Measurements from ENCODE around the gene MAGOH. TPM values are rescaled to one million over a fixed set of nuclear protein-coding genes. Genes with fewer than 3 reads are reported as not detected.
"Not testable (repeated sequence)": the region's sequence is repeated elsewhere in the genome, so short reads cannot be mapped to it uniquely, and the experiment has no call there.

The MAGOH gene
- total RNA-seq = 71.7 and 72.5 TPM in 2 replicates

GRCh38 chr1:53238197-53239155 lies at the start of gene MAGOH:
Gene MAGOH (minus strand): TSS chr1:53238518. CDS start chr1:53238448, 70 bp downstream.
- intact Hi-C loops (cut with micrococcal nuclease) = loop anchor here (1.0 kb wide), 3 partner anchors 18 to 88 kb away; partner anchors contain the start of genes CPT2 and CZIB

DNA sequence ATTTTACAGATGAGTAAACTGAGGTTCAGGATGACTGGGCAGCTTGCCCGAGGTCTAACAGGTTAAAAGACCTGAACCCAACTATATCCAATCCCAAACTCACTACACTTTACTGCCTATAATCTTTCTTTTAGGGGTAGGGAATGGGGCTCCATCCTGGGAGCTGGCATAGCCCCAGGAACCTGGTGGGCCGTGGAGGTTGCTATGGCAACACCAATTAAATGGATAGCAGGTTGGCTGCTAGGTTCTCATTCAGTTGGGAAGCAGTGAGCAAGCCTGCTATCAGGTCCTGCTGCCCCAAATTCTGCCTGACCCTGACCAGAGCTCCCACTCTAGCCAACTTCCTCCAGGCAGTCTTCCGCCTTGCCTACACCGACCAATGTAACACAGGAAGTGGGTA lies 48.6 kb upstream of the MAGOH start:
- intact Hi-C loops (cut with micrococcal nuclease) = no loop called here

GRCh38 chr1:53285969-53286760 lies 47.8 kb upstream of the MAGOH start:
- intact Hi-C loops (cut with micrococcal nuclease) = no loop called here

- intact Hi-C loops (cut with micrococcal nuclease) = no loop called here
Measured at GRCh38 chr1:53285546-53285945, 47.2 kb upstream of the MAGOH start.

DNA sequence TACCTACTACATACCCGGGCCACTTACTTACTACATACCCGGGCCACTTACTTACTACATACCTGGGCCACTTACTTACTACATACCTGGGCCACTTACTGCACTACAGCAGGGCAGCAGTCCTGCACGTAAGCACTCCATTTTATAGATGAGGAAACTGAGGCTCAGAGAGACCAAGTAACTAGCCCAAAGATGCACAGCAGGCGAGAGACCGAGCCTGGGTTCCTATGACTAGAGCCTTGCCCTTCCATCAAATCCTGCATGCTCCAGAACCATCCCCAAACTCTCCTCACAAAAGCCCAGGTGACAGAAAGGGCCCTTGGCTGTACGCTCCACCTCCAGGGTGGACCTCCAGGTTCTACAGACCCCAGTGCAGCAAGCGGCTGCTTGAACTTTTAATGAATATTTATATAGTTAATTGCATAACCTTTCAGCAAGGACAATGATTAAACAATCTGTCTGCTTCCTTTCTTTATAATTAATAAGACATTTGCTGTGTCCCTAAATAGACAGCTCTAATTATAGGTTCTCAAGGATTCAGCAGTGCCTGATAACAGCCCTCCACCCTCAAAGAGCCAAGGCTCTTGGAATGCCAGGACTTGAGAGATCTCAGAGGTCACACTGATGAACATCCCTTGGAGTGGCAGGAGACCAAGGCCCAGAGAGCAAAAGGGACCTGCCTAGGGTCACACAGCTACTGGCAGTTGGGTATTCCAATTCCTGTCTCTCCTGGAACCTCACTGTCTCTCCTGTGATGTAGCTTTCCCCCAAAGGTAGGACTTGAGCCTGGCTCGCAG lies 46.1 kb upstream of the MAGOH start:
- intact Hi-C loops (cut with micrococcal nuclease) = no loop called here

GRCh38 chr1:53283156-53283555 lies 44.8 kb upstream of the MAGOH start:
- intact Hi-C loops (cut with micrococcal nuclease) = not testable (repeated sequence)

GRCh38 chr1:53281133-53281532 lies 42.8 kb upstream of the MAGOH start:
- intact Hi-C loops (cut with micrococcal nuclease) = no loop called here

- intact Hi-C loops (cut with micrococcal nuclease) = no loop called here
Measured at GRCh38 chr1:53280496-53280895, 42.2 kb upstream of the MAGOH start.

DNA sequence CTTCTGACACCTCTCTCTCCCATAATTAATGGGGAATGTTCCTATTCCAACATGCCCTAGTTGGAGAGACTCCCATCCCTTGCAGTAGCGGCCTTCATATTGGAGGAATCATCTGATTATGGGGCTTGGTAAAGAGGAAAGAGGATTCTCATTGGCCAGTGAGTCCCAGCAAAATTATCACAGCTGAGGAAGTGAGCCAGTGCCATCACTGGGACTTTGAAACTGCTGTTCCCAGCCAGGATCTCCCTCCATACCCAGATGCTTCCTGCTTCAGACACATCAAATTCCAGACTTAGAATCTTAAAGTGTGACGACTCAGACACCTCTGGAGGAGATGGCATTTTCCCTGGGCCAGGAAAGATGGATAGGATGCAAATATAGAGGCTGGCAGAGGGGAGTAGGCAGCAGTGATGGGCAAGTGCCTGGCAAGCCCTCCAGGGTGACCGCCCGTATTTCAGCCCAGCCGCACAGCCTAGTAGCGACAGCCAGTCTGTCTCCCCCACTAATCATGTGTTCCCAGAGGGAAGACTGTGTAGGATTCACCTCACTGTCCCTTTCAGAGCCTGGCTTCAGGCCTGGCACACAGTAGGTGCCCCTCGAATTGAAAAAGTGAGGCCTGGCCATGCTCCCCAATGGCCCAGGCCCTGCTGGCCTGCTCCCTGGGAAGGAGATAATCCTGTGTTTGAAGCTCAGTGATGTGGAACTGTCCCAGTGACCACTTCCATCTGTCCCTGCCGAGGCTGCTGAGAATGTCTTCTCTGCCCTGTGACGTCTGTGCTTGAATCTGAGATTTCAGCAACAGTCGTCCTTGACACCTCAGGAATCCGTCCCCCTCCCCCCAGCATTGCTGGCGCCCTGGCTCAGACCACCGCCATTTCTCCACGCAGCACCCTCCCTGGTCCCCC lies 41.2 kb upstream of the MAGOH start:
- intact Hi-C loops (cut with micrococcal nuclease) = loop anchor here (5.0 kb wide), 1 partner anchor 193 kb away; no protein-coding TSS in a partner anchor

- intact Hi-C loops (cut with micrococcal nuclease) = loop anchor here (1.0 to 5.0 kb wide), 3 partner anchors 50 to 194 kb away; partner anchors contain the start of gene LRP8
Measured at GRCh38 chr1:53278298-53278725, 40.0 kb upstream of the MAGOH start.

GRCh38 chr1:53277326-53277725 lies 39.0 kb upstream of the MAGOH start:
- intact Hi-C loops (cut with micrococcal nuclease) = loop anchor here (5.0 kb wide), 1 partner anchor 195 kb away; no protein-coding TSS in a partner anchor

- intact Hi-C loops (cut with micrococcal nuclease) = loop anchor here (5.0 kb wide), 1 partner anchor 195 kb away; no protein-coding TSS in a partner anchor
Measured at GRCh38 chr1:53276902-53277281, 38.6 kb upstream of the MAGOH start.

GRCh38 chr1:53276153-53276901 lies 38.0 kb upstream of the MAGOH start:
- intact Hi-C loops (cut with micrococcal nuclease) = loop anchor here (5.0 kb wide), 1 partner anchor 196 kb away; no protein-coding TSS in a partner anchor

DNA sequence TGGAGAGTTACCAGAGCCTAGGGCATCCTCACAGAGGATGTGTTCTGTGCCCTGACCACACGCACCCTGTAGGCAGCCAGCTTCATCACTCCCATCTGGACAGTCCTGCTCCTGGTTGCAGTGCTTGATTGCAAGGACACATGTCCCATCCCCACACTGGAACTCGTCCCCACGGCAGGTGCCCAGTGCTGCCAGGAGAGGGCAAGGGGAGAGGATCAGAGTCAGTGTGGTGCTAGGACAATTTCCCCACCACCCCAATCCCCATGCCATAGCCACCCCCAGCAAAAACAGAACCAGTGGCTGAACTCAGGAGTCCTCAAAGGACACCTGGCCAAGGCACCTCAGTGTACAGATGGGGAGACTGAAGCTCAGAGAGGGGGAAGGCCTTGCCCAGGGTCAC lies 37.2 kb upstream of the MAGOH start:
- intact Hi-C loops (cut with micrococcal nuclease) = loop anchor here (5.0 kb wide), 1 partner anchor 197 kb away; no protein-coding TSS in a partner anchor

GRCh38 chr1:53274541-53275185 lies 36.3 kb upstream of the MAGOH start:
- intact Hi-C loops (cut with micrococcal nuclease) = loop anchor here (5.0 kb wide), 1 partner anchor 198 kb away; no protein-coding TSS in a partner anchor

DNA sequence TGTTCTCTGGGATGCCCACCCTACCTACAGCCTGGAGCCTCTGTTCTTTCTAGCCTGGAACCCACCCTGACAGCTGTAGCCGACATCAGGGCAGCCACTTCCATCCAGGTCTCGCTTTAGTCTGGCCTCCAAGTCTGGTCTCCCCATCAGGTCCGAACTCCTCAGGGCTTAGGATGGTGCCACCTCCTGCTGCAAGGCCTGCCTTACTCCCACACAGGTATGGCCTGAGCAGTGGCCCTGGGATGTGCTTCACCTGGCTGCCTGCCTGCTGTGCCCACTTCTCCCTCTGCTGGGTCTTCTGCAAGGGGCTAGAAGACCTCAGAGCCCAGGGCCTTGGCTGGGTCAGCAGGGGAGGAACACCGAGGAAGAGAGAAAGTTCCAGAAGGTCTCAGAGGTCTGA lies 35.7 kb upstream of the MAGOH start:
- intact Hi-C loops (cut with micrococcal nuclease) = no loop called here

GRCh38 chr1:53273526-53273925 lies 35.2 kb upstream of the MAGOH start:
- intact Hi-C loops (cut with micrococcal nuclease) = no loop called here

- intact Hi-C loops (cut with micrococcal nuclease) = no loop called here
Measured at GRCh38 chr1:53272349-53272748, 34.0 kb upstream of the MAGOH start.
